WTC11 (cell line): Measurements from ENCODE around the gene GPR183. TPM values are rescaled to one million over a fixed set of nuclear protein-coding genes. Genes with fewer than 3 reads are reported as not detected.

Experiments
- ATAC-seq: fragments of 200-7000 bp; cut with Tn5 transposase; 2 replicates; pipeline ENCODE4 v1.10.0; 2021; ENCODE audit warnings: mild to moderate bottlenecking, moderate library complexity
- CTCF ChIA-PET: fragments of 300-600 bp; sonication (Branson Sonifier 250); formaldehyde crosslinking; loops from one replicate; lab custom pipeline; 2021; ENCODE audit warnings: antibody characterized with exemption; lab: Charles Lee
- POLR2A ChIA-PET: fragments of 350-600 bp; sonication (Branson Sonifier 250); formaldehyde crosslinking; loops from one replicate; lab custom pipeline; 2021; ENCODE audit warnings: antibody characterized with exemption; lab: Charles Lee
- DNase-seq: peaks from one replicate; pipeline ENCODE4 v3.0.0; 2021; ENCODE audit warnings: low spot score
- H3K27ac Mint-ChIP-seq: 2 replicates; pipeline ENCODE4 v1.8.0; 2021; ENCODE audit warnings: mixed read lengths
- H3K27me3 Mint-ChIP-seq: 2 replicates; pipeline ENCODE4 v1.8.0; 2021; ENCODE audit warnings: low read depth, mild to moderate bottlenecking, moderate library complexity, mixed read lengths
- H3K36me3 Mint-ChIP-seq: 2 replicates; pipeline ENCODE4 v1.8.0; 2021; ENCODE audit warnings: mixed read lengths
- H3K4me1 Mint-ChIP-seq: 2 replicates; pipeline ENCODE4 v1.8.0; 2022; ENCODE audit warnings: mixed read lengths
- H3K4me3 Mint-ChIP-seq: 2 replicates; pipeline ENCODE4 v1.8.0; 2021; ENCODE audit warnings: mild to moderate bottlenecking, moderate library complexity, mixed read lengths
- H3K9me3 Mint-ChIP-seq: 2 replicates; pipeline ENCODE4 v1.8.0; 2021; ENCODE audit warnings: mixed read lengths
- CBFB ChIP-seq: sonication (generic); formaldehyde crosslinking; IDR thresholded peaks from 2 replicates; pipeline ENCODE4 v1.8.1; 2022; ENCODE audit warnings: mild to moderate bottlenecking, low read depth, missing genetic modification reagents
- ESRRA ChIP-seq: sonication (generic); formaldehyde crosslinking; IDR thresholded peaks from 2 replicates; pipeline ENCODE4 v1.8.1; 2022; ENCODE audit warnings: mild to moderate bottlenecking, missing genetic modification reagents, borderline replicate concordance
- FOXJ3 ChIP-seq: sonication (generic); formaldehyde crosslinking; IDR thresholded peaks from 2 replicates; pipeline ENCODE4 v1.9.0; 2021; ENCODE audit warnings: missing genetic modification reagents, mild to moderate bottlenecking, borderline replicate concordance
- JUN ChIP-seq: sonication (generic); formaldehyde crosslinking; IDR thresholded peaks from 2 replicates; pipeline ENCODE4 v1.8.0; 2023; ENCODE audit warnings: mild to moderate bottlenecking, missing genetic modification reagents
- MYBL2 ChIP-seq: sonication (generic); formaldehyde crosslinking; IDR thresholded peaks from 2 replicates; pipeline ENCODE4 v1.8.1; 2023; ENCODE audit warnings: mild to moderate bottlenecking, moderate library complexity, missing genetic modification reagents
- RELA ChIP-seq: sonication (generic); formaldehyde crosslinking; IDR thresholded peaks from 2 replicates; pipeline ENCODE4 v1.8.1; 2022; ENCODE audit warnings: missing genetic modification reagents, mild to moderate bottlenecking, borderline replicate concordance
- ZNF396 ChIP-seq: fragments of 250-450 bp; sonication (Bioruptor Pico); IDR thresholded peaks from 2 replicates; pipeline ENCODE4 v1.8.0; 2021; ENCODE audit warnings: mild to moderate bottlenecking, moderate library complexity, borderline replicate concordance
- total RNA-seq: library from RNA; stranded (reverse); gene quantifications from 3 replicates; pipeline ENCODE4 v1.2.3, GENCODE V29; 2021
- TF ChIP-seq, protein P1 (sequence below): sonication (generic); formaldehyde crosslinking; conservative IDR thresholded peaks from 2 replicates; pipeline ENCODE4 v1.8.1; 2022; ENCODE audit warnings: mild to moderate bottlenecking, missing genetic modification reagents
- TF ChIP-seq, protein P2 (sequence below): sonication (generic); formaldehyde crosslinking; IDR thresholded peaks from 2 replicates; pipeline ENCODE4 v1.8.0; 2022; ENCODE audit warnings: mild to moderate bottlenecking, missing genetic modification reagents
- TF ChIP-seq, protein P3 (sequence below): sonication (generic); formaldehyde crosslinking; IDR thresholded peaks from 2 replicates; pipeline ENCODE4 v1.8.0; 2023; ENCODE audit warnings: missing genetic modification reagents
- TF ChIP-seq, protein P4 (sequence below): sonication (generic); formaldehyde crosslinking; IDR thresholded peaks from 2 replicates; pipeline ENCODE4 v1.8.0; 2023; ENCODE audit warnings: missing genetic modification reagents, mild to moderate bottlenecking, borderline replicate concordance
- TF ChIP-seq, protein P5 (sequence below): sonication (generic); formaldehyde crosslinking; IDR thresholded peaks from 2 replicates; pipeline ENCODE4 v1.8.1; 2022; ENCODE audit warnings: low read depth, missing genetic modification reagents, borderline replicate concordance
- TF ChIP-seq, protein P6 (sequence below): sonication (generic); formaldehyde crosslinking; IDR thresholded peaks from 2 replicates; pipeline ENCODE4 v1.8.1; 2023; ENCODE audit warnings: mild to moderate bottlenecking, missing genetic modification reagents
- TF ChIP-seq, protein P7 (sequence below): sonication (generic); formaldehyde crosslinking; IDR thresholded peaks from 2 replicates; pipeline ENCODE4 v1.8.1; 2023; ENCODE audit warnings: mild to moderate bottlenecking, missing genetic modification reagents, moderate library complexity

GPR183 gene
- total RNA-seq, 1 experiment from 2014 or later, result 0.13 TPM

DNA sequence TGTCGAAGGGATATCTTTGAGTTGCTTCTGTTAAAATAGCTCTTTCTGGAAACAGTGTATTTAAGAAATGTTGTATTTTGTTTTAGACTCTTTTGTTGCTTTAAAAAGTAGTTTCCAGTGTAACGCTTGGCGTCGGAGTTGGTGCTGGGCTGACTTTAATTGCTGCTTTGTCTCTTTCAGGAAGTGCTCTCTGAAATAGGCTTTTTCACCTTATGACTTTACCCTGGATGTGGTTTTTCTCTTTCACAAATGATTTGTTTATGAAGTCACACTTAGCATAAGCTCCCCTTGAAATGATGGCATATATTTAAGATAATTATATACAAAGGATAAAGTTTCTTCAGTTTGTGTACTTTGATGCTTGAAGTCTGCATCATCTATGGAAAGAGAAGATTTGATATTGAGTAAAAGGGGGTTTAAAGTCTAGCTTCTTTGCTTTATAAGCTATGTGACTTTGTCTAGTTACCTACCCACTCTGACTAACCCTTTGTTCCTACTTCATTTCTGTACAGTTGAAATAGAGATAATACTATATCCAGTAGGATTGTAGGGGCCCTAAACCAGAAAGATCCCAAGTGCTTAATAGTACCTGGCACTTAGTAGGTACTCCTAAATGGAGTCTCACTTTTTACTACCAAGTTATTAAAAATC, 48.9 kb downstream of the GPR183 start, which contains the start of gene GPR18:
GPR18 (minus strand) TSS at position 170 of the 651 bp plus-strand sequence. CDS start 2,507 bp downstream, outside the sequence.
- Mint-ChIP-seq H3K27ac (peak within 1 kb of the TSS; percentile 61), H3K27me3 (no peaks in the 10 kb centered on the region), H3K4me3 (no peak within 1 kb of the TSS), H3K4me1 (peaks cover 7% of the 10 kb centered on the region), H3K9me3 (no peaks in the 10 kb centered on the region), H3K36me3 (no peaks in the 10 kb centered on the region)
- ATAC-seq, result no peak
- no peak for DNase-seq
- CTCF ChIA-PET, result no interaction called here
- POLR2A ChIA-PET, result no interaction called here
- TF ChIP-seq, protein P1, sequence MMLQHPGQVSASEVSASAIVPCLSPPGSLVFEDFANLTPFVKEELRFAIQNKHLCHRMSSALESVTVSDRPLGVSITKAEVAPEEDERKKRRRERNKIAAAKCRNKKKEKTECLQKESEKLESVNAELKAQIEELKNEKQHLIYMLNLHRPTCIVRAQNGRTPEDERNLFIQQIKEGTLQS (CRISPR knock-in tag), result no peak
- no peak for TF ChIP-seq CBFB (CRISPR knock-in tag)
- TF ChIP-seq, protein P2, sequence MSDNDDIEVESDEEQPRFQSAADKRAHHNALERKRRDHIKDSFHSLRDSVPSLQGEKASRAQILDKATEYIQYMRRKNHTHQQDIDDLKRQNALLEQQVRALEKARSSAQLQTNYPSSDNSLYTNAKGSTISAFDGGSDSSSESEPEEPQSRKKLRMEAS, result no peak
- TF ChIP-seq, all 79 proteins: peak for 0

DNA sequence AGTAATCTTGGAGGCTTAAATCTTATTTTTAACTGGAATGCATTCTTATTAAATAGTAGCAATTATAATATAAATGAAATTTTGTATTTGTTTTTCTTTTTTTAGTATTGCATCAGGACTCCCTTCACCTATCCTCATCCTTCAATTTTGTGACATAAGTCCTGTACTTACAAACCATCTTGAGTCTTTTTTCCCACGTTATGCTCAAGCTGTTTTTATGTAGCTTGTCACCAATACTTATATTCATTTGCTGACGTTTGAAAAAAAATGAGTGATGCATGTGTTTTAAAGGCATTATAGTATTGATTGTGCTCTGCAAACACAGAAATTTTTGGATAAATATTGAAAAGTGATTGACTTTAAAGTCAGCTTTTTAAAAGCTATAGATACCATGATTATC, 49.9 kb downstream of the GPR183 start:
- no peak overlapping the region for H3K4me3 Mint-ChIP-seq
- TF ChIP-seq FOXJ3 (CRISPR knock-in tag) (no peak), ESRRA (CRISPR knock-in tag) (no peak), ZNF396 (CRISPR knock-in tag) (no peak)
- TF ChIP-seq, protein P3, sequence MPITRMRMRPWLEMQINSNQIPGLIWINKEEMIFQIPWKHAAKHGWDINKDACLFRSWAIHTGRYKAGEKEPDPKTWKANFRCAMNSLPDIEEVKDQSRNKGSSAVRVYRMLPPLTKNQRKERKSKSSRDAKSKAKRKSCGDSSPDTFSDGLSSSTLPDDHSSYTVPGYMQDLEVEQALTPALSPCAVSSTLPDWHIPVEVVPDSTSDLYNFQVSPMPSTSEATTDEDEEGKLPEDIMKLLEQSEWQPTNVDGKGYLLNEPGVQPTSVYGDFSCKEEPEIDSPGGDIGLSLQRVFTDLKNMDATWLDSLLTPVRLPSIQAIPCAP (CRISPR knock-in tag), result no peak
- TF ChIP-seq, protein P4, sequence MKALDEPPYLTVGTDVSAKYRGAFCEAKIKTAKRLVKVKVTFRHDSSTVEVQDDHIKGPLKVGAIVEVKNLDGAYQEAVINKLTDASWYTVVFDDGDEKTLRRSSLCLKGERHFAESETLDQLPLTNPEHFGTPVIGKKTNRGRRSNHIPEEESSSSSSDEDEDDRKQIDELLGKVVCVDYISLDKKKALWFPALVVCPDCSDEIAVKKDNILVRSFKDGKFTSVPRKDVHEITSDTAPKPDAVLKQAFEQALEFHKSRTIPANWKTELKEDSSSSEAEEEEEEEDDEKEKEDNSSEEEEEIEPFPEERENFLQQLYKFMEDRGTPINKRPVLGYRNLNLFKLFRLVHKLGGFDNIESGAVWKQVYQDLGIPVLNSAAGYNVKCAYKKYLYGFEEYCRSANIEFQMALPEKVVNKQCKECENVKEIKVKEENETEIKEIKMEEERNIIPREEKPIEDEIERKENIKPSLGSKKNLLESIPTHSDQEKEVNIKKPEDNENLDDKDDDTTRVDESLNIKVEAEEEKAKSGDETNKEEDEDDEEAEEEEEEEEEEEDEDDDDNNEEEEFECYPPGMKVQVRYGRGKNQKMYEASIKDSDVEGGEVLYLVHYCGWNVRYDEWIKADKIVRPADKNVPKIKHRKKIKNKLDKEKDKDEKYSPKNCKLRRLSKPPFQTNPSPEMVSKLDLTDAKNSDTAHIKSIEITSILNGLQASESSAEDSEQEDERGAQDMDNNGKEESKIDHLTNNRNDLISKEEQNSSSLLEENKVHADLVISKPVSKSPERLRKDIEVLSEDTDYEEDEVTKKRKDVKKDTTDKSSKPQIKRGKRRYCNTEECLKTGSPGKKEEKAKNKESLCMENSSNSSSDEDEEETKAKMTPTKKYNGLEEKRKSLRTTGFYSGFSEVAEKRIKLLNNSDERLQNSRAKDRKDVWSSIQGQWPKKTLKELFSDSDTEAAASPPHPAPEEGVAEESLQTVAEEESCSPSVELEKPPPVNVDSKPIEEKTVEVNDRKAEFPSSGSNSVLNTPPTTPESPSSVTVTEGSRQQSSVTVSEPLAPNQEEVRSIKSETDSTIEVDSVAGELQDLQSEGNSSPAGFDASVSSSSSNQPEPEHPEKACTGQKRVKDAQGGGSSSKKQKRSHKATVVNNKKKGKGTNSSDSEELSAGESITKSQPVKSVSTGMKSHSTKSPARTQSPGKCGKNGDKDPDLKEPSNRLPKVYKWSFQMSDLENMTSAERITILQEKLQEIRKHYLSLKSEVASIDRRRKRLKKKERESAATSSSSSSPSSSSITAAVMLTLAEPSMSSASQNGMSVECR (CRISPR knock-in tag), result no peak
- TF ChIP-seq, protein P5, sequence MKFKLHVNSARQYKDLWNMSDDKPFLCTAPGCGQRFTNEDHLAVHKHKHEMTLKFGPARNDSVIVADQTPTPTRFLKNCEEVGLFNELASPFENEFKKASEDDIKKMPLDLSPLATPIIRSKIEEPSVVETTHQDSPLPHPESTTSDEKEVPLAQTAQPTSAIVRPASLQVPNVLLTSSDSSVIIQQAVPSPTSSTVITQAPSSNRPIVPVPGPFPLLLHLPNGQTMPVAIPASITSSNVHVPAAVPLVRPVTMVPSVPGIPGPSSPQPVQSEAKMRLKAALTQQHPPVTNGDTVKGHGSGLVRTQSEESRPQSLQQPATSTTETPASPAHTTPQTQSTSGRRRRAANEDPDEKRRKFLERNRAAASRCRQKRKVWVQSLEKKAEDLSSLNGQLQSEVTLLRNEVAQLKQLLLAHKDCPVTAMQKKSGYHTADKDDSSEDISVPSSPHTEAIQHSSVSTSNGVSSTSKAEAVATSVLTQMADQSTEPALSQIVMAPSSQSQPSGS, result no peak
- TF ChIP-seq, protein P6, sequence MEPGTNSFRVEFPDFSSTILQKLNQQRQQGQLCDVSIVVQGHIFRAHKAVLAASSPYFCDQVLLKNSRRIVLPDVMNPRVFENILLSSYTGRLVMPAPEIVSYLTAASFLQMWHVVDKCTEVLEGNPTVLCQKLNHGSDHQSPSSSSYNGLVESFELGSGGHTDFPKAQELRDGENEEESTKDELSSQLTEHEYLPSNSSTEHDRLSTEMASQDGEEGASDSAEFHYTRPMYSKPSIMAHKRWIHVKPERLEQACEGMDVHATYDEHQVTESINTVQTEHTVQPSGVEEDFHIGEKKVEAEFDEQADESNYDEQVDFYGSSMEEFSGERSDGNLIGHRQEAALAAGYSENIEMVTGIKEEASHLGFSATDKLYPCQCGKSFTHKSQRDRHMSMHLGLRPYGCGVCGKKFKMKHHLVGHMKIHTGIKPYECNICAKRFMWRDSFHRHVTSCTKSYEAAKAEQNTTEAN (CRISPR knock-in tag), result no peak
- TF ChIP-seq, all 79 proteins: peak for 0
- H3K27ac Mint-ChIP-seq, result no peak overlapping the region
- ChIA-PET POLR2A (no interaction called here), CTCF (interaction anchor here (1.2 kb wide), 1 partner anchor 9 kb away, joined by 4 read pairs; no protein-coding TSS in a partner anchor)
- H3K4me1 Mint-ChIP-seq, result peaks cover 4% of the 10 kb centered on the region
- no peaks in the 10 kb centered on the region for H3K27me3 Mint-ChIP-seq
- DNase-seq, result no peak
- H3K9me3 Mint-ChIP-seq, result no peaks in the 10 kb centered on the region
- H3K36me3 Mint-ChIP-seq, result no peaks in the 10 kb centered on the region
- no peak for ATAC-seq

DNA sequence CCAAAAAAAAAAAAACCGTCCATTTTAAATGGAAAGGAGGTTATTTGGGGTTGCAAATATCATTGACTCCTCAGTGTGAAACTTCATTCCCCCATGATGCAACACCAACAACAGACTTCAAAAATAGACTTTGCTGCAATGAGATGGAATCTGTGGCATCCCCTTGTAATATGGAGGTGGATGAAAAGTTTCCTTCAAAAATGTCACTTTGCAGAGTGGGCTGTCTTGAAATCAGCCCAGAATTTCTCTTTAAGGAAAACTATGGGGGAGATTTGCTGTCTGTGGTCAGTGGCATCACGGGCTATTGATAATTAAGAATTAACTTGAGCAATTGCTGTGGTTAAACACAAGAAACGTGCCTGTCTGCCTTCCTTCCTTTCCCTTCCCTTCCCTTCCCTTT, 50.5 kb downstream of the GPR183 start:
- DNase-seq (no peak), ATAC-seq (no peak)
- Mint-ChIP-seq H3K27me3 (no peaks in the 10 kb centered on the region), H3K4me3 (no peak overlapping the region), H3K27ac (0 out of 2 replicates have a peak overlapping the region, but pooled peaks have one; percentile 63), H3K36me3 (no peaks in the 10 kb centered on the region), H3K4me1 (peaks cover 9% of the 10 kb centered on the region), H3K9me3 (no peaks in the 10 kb centered on the region)
- ChIA-PET CTCF (interaction anchor here (1.2 to 1.7 kb wide), 2 partner anchors 9 kb away, joined by 4 to 7 read pairs; no protein-coding TSS in a partner anchor), POLR2A (no interaction called here)
- TF ChIP-seq, protein P4 (CRISPR knock-in tag), result no peak
- TF ChIP-seq RELA (CRISPR knock-in tag), result no peak
- TF ChIP-seq, protein P7, sequence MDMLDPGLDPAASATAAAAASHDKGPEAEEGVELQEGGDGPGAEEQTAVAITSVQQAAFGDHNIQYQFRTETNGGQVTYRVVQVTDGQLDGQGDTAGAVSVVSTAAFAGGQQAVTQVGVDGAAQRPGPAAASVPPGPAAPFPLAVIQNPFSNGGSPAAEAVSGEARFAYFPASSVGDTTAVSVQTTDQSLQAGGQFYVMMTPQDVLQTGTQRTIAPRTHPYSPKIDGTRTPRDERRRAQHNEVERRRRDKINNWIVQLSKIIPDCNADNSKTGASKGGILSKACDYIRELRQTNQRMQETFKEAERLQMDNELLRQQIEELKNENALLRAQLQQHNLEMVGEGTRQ, result no peak
- TF ChIP-seq MYBL2, result no peak
- no peak for TF ChIP-seq JUN (CRISPR knock-in tag)
